ENCODE data around the gene MPC1. TPM values are rescaled to one million over a fixed set of nuclear protein-coding genes. Genes with fewer than 3 reads are reported as not detected.

Gene MPC1
- total RNA-seq, 1 donor = 33.8 TPM

DNA sequence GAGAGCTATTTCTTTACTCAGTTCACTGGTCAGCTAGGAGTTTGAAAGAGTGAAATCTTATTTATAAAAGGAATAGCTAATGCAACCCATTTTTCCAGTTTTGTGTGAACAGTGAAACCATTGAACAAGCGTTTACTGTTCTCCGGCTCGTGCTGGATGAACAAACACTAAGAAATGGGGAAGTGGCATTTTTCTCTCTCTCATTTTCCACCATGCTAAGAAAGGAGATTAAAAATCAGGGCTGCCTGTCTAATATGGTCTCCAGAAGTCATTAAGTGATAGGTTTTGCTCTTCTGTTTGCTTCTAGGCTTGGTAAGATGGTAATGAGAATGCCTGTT lies 39.6 kb downstream of the MPC1 start:
- TF ChIP-seq, protein P1, sequence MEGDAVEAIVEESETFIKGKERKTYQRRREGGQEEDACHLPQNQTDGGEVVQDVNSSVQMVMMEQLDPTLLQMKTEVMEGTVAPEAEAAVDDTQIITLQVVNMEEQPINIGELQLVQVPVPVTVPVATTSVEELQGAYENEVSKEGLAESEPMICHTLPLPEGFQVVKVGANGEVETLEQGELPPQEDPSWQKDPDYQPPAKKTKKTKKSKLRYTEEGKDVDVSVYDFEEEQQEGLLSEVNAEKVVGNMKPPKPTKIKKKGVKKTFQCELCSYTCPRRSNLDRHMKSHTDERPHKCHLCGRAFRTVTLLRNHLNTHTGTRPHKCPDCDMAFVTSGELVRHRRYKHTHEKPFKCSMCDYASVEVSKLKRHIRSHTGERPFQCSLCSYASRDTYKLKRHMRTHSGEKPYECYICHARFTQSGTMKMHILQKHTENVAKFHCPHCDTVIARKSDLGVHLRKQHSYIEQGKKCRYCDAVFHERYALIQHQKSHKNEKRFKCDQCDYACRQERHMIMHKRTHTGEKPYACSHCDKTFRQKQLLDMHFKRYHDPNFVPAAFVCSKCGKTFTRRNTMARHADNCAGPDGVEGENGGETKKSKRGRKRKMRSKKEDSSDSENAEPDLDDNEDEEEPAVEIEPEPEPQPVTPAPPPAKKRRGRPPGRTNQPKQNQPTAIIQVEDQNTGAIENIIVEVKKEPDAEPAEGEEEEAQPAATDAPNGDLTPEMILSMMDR (IDR thresholded peaks at IDR 0.05; ENCODE audit: insufficient read depth, low read length) = no peak
- H3K4me3 ChIP-seq (ENCODE audit: low read depth, low read length) = peak overlapping the region; percentile 99
- no peak for DNase-seq (ENCODE audit: low read depth)

DNA sequence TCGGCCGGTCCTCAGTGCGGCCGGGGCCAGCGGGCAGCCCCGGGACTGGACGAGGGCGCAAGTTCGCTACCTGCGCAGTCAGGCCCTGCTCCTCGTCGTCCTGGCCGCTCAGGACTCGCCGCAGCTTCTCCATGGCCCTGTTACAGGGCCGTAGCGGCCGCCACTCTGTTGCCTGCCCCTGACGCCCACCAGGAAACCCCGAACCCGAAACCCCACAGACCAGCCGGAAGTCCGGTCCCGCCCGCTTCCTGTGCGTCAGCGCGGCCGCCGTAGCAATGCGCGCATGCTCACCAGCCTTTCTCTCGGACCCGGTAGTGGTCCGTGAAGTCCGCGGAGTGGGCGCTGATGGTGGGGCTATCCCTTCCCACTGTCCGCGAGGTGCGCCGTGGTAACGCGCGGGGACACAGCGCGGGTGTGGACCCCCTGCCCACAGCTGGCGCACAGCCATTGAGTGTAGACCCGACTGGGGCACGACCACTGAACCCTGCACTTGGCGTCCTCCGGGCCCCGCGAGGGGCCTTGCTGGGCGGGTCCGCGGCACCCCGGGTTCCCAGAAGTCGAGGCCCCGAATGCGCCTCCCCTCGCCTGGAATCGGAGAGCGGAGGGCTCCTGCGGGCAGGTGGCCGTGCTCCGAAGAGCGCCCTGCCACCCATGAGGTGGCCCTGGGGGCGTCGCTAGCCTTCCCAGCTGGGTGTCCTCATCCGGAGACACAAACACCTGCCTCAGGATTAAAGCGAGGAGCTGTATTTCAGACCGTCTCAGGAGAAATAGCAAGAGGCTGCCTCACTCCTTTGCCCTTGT lies 40.2 kb downstream of the MPC1 start, which contains the start of gene SFT2D1:
Gene SFT2D1 (minus strand): TSS at position 197 of the 801 bp plus-strand sequence. CDS start 64 bp downstream, at position 133.
- TF ChIP-seq, protein P1 (IDR thresholded peaks at IDR 0.05; ENCODE audit: insufficient read depth, low read length) = no peak
- peak within 1 kb of the TSS; percentile 99 for H3K4me3 ChIP-seq (ENCODE audit: low read depth, low read length)
- DNase-seq (ENCODE audit: low read depth) = peak; percentile 81

GRCh38 chr6:166341977-166342348 lies 40.8 kb downstream of the MPC1 start:
- H3K4me3 ChIP-seq (ENCODE audit: low read depth, low read length) = peak overlapping the region; percentile 99
- DNase-seq (ENCODE audit: low read depth) = peak; percentile 23
- TF ChIP-seq, protein P1 (IDR thresholded peaks at IDR 0.05; ENCODE audit: insufficient read depth, low read length) = no peak

DNA sequence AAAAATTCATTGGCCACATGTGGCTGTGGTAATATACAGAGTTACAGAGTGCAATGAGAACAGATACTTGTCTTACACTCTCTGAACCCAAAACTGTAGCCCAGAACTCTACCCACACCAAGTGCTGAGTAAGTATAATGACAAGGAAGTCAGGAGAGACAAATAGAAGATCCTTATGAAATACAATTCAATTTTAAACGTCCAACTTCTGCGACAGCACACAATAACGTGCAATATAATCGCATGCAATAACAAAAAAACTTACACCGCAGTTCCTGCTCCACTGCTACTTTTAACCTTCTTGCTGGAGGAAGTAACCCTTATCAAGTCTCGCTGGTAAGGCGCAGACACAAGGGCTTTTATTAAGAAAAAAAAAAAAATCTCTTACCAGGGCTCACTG lies 41.3 kb downstream of the MPC1 start:
- TF ChIP-seq, protein P1 (IDR thresholded peaks at IDR 0.05; ENCODE audit: insufficient read depth, low read length) = no peak
- peak overlapping the region; percentile 99 for H3K4me3 ChIP-seq (ENCODE audit: low read depth, low read length)
- DNase-seq (ENCODE audit: low read depth) = peak; percentile 11

GRCh38 chr6:166338854-166339253 lies 43.9 kb downstream of the MPC1 start:
- no peak for DNase-seq (ENCODE audit: low read depth)
- no peak overlapping the region for H3K4me3 ChIP-seq (ENCODE audit: low read depth, low read length)
- TF ChIP-seq, protein P1 (IDR thresholded peaks at IDR 0.05; ENCODE audit: insufficient read depth, low read length) = no peak

GRCh38 chr6:166336847-166337246 lies 45.9 kb downstream of the MPC1 start:
- no peak overlapping the region for H3K4me3 ChIP-seq (ENCODE audit: low read depth, low read length)
- TF ChIP-seq, protein P1 (IDR thresholded peaks at IDR 0.05; ENCODE audit: insufficient read depth, low read length) = no peak
- DNase-seq (ENCODE audit: low read depth) = no peak
